ENCODE results near the gene GPATCH2. TPM values are rescaled to one million over a fixed set of nuclear protein-coding genes. Genes with fewer than 3 reads are reported as not detected.

GPATCH2 gene
- total and polyA plus RNA-seq, 8 donors, result 11.0 to 28.5 (median 23.3) TPM

DNA sequence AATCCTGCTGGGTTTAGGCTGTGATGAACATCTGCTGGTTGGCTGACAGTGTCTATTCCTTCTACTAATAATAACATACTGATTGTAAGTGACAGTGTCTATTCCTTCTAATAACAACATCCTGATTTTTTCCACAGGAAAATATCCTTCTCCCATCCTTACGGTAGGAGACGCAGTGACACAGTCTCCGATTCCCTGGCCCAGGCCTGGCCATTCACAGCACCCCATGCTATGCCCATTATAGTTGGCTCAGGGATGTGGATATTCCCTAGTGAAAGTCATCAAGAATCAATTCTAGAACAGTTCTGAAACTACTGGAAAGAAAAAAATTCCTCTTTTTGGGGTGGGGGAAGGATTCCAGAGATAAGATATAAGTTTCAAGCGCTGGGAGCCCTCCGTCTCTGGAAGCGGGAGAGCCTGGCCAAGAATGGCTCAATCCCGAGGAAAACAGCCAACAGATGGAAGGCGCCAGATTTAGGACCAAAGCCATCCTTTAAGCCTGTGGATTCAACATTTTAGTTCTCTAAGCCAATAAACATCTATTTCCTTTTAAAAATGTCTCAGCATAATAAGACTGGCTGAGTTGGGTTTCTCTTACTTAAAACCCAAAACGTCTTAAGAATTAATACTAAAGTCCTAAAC is 88.6 kb downstream of the GPATCH2 start:
- H3K9me3 ChIP-seq, result peaks cover 0 to 4% of the 10 kb centered on the region in 2 donors
- TF ChIP-seq, protein P1, sequence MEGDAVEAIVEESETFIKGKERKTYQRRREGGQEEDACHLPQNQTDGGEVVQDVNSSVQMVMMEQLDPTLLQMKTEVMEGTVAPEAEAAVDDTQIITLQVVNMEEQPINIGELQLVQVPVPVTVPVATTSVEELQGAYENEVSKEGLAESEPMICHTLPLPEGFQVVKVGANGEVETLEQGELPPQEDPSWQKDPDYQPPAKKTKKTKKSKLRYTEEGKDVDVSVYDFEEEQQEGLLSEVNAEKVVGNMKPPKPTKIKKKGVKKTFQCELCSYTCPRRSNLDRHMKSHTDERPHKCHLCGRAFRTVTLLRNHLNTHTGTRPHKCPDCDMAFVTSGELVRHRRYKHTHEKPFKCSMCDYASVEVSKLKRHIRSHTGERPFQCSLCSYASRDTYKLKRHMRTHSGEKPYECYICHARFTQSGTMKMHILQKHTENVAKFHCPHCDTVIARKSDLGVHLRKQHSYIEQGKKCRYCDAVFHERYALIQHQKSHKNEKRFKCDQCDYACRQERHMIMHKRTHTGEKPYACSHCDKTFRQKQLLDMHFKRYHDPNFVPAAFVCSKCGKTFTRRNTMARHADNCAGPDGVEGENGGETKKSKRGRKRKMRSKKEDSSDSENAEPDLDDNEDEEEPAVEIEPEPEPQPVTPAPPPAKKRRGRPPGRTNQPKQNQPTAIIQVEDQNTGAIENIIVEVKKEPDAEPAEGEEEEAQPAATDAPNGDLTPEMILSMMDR (IDR thresholded peaks at IDR 0.05), result no peak
- ATAC-seq (no peak), DNase-seq (peak in 2 of 4 donors; percentile 15 to 42)
- intact Hi-C loops (cut with DNase I), result no loop called here
- H3K36me3 ChIP-seq, result no peaks in the 10 kb centered on the region
- no peak overlapping the region for H3K27ac ChIP-seq
- H3K4me1 ChIP-seq, result no peaks in the 10 kb centered on the region
- H3K4me3 ChIP-seq, result no peak overlapping the region
- H3K27me3 ChIP-seq, result no peaks in the 10 kb centered on the region

DNA sequence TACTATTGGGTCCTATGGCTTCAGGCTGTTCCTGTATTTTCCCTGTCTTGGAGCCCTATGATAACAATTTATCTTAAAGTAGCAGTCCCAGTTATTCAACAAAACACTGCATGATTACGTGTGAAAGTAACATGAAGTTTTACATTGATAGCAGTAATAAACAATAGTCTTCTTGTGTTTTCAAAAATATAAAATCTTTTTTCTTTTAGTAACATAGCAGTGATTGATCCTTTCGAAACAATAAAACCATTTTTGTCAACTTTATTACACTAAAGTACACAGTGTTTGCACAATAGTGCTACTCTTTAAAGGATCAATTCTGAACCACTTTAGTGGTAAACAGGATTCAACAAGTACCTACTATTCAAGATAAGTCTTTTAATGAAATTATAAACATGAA is 90.6 kb downstream of the GPATCH2 start:
- H3K27me3 ChIP-seq, result no peaks in the 10 kb centered on the region

DNA sequence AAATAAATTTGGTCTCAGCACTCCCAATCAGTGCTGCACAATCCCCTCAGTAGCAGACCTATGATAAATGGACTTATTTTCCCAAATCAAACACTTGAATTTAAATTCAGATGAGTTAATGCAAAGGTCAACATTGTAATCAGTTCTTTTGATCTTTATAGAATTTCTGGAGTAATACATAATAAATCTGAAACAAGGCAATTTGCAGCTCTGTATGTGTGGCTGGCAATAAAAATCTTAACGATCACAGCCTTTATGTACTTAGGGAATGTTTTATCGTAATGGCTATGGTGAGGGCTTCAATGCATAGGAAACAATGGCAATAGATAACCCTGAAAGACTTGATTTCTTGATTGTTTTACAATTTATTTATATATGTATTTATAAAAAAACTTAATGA is 91.4 kb downstream of the GPATCH2 start:
- H3K27ac ChIP-seq, result no peak overlapping the region
- TF ChIP-seq, protein P1 (IDR thresholded peaks at IDR 0.05), result no peak
- H3K4me3 ChIP-seq, result no peak overlapping the region
- ATAC-seq (no peak), DNase-seq (no peak)
- no peaks in the 10 kb centered on the region for H3K9me3 ChIP-seq
- no peaks in the 10 kb centered on the region for H3K27me3 ChIP-seq
- no peaks in the 10 kb centered on the region for H3K36me3 ChIP-seq
- H3K4me1 ChIP-seq, result no peaks in the 10 kb centered on the region
- intact Hi-C loops (cut with DNase I), result no loop called here

More for the DNA sequence above, 90.6 kb downstream of the GPATCH2 start:
- intact Hi-C loops (cut with DNase I), result no loop called here
- H3K9me3 ChIP-seq, result no peaks in the 10 kb centered on the region
- DNase-seq, result no peak
- TF ChIP-seq, protein P1 (IDR thresholded peaks at IDR 0.05), result no peak
- no peaks in the 10 kb centered on the region for H3K4me1 ChIP-seq
- H3K4me3 ChIP-seq, result no peak overlapping the region
- H3K27ac ChIP-seq, result no peak overlapping the region
- no peaks in the 10 kb centered on the region for H3K36me3 ChIP-seq
- ATAC-seq, result no peak

DNA sequence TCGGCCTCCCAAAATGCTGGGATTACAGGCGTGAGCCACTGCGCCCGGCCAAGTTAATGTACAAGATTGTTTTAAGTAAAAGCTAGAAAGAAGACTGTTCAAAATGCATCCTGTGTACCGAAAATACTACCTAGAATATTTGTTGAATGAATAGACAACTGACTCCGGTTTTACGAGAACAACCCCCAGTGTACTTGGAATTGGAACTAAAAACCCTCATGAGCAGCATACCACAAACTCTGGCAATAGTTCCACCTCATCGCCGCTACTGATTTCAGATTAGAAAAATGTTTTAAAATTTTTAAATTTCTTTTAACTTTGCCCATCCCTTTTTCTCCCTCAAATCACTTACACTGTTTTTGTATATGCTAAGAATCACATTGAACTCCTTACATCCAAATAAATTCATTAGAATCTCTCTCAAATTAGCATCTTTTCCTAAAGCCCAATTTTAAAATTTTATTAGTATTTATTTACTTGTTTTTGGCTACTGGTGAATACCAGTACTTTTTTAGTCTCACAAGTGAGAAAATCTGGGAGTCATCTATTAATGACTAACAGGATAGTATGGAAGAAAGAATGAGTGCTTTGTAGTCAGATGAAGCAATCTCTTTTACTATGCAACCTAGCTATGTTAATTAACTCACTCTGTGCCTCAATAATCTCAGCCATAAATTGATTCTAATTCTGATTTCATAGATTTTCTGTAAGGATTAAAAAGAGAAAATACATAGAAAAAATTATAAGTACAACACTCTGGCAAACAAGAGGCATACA is 95.1 kb downstream of the GPATCH2 start:
- H3K4me1 ChIP-seq, result no peaks in the 10 kb centered on the region
- intact Hi-C loops (cut with DNase I), result no loop called here
- H3K9me3 ChIP-seq, result no peaks in the 10 kb centered on the region
- ATAC-seq (no peak), DNase-seq (no peak)
- no peaks in the 10 kb centered on the region for H3K27me3 ChIP-seq
- H3K27ac ChIP-seq, result no peak overlapping the region
- no peak overlapping the region for H3K4me3 ChIP-seq
- TF ChIP-seq, protein P1 (IDR thresholded peaks at IDR 0.05), result no peak
- H3K36me3 ChIP-seq, result no peaks in the 10 kb centered on the region

DNA sequence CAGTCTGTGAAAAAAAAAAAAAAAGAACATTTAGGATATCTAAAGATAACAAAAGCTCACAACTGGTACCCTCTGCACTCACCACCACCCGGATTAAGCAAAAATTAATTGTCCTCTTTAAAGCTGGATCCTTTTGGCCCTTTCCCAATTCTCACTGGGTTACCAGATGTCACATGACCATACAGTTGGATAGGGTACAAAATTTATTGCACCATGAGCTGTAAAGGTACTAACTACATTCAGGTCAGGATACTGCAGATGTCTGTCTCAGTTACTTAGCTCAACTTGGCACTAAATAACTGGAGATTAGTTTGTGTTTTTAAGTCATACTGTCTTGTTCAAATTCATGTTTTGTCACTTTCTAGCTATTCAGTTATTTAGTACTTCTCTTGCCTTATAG is 96.3 kb downstream of the GPATCH2 start:
- DNase-seq (no peak), ATAC-seq (no peak)
- Histone ChIP-seq H3K27ac (no peak overlapping the region), H3K36me3 (no peaks in the 10 kb centered on the region), H3K9me3 (no peaks in the 10 kb centered on the region), H3K4me3 (no peak overlapping the region), H3K27me3 (no peaks in the 10 kb centered on the region), H3K4me1 (no peaks in the 10 kb centered on the region)
- intact Hi-C loops (cut with DNase I), result no loop called here
- TF ChIP-seq, protein P1 (IDR thresholded peaks at IDR 0.05), result no peak

Data from left lung (tissue), 10 donors.